Mesodermal cell (in vitro differentiated cells): ENCODE results near the gene TRIM44.
"Not testable (repeated sequence)": the region's sequence is repeated elsewhere in the genome, so short reads cannot be mapped to it uniquely, and the experiment has no call there.

Experiments used
- H3K27ac ChIP-seq: 2 replicates; pipeline ENCODE4 v1.7.0; 2013; ENCODE audit warnings: mild to moderate bottlenecking, low read depth, low read length, moderate library complexity; ENCODE audit not compliant: severe bottlenecking
- H3K36me3 ChIP-seq: 2 replicates; pipeline ENCODE4 v1.7.1; 2013; ENCODE audit warnings: mild to moderate bottlenecking, low read length, moderate library complexity; ENCODE audit not compliant: control insufficient read depth, insufficient read depth
- H3K4me1 ChIP-seq: one replicate; pipeline ENCODE4 v1.7.1; 2013; ENCODE audit warnings: mild to moderate bottlenecking, low read length; ENCODE audit not compliant: insufficient read depth, control insufficient read depth, poor library complexity, severe bottlenecking
- H3K4me3 ChIP-seq: 2 replicates; pipeline ENCODE4 v1.7.0; 2013; ENCODE audit warnings: low read length, control low read depth, mild to moderate bottlenecking; ENCODE audit not compliant: insufficient read depth, poor library complexity, severe bottlenecking; ENCODE audit errors: extremely low read depth
- H3K9me3 ChIP-seq: 2 replicates; pipeline ENCODE4 v1.7.1; 2013; ENCODE audit warnings: mild to moderate bottlenecking, low read length, moderate library complexity; ENCODE audit not compliant: control insufficient read depth
- WGBS, 2 experiments: methylation state at CpG; one replicate each; pipeline ENCODE4 v1.1.5; 2013; ENCODE audit warnings: missing lambda C conversion rate in 2 of 2; ENCODE audit not compliant: insufficient coverage in 2 of 2; 5-methylcytosine and 5-hydroxymethylcytosine counted together

Gene TRIM44

DNA sequence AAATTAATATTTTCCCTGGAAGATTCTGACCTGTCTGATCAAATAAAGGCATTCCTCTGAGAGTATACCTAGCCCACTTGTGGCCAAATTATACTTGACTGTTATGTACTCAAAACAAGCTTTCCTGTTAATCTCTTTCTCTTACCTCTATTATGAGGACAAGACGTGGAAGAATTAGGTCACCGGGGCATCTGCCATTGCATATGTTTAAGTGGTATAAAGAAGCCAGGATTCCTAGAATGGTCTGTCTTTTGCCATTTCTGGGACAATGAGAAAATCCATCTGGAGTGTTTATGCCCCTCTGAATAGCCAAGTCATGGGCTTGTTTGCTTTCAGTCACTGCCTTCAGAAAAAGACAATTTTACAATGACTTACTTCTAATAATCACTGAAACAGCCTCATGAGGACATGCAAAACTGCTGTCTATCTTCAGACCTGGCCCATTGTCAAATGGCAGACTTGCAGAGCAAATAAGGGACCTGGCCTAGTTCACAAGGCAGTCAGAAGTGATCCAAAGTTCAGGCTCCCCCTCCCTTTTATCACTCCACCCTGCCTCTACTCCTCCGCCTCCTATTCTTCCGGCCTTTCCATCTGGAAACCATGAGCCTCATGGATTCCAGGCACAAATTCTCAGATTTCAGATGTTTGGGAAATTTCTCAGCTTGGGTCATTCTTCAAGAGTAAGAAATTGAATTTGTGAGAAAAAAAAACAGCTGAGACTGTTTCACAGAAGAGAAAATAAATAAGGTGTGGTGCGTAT, 153.2 kb downstream of the TRIM44 start:
- Histone ChIP-seq H3K4me1 (no peaks in the 10 kb centered on the region), H3K4me3 (no peak overlapping the region), H3K9me3 (no peaks in the 10 kb centered on the region), H3K27ac (no peak overlapping the region), H3K36me3 (peaks cover 9% of the 10 kb centered on the region)
- 100% methylated on average over 3 of the region's 5 CpGs; no CpG with 5 or more reads in 1 of the 2 experiments for WGBS, 2 experiments

DNA sequence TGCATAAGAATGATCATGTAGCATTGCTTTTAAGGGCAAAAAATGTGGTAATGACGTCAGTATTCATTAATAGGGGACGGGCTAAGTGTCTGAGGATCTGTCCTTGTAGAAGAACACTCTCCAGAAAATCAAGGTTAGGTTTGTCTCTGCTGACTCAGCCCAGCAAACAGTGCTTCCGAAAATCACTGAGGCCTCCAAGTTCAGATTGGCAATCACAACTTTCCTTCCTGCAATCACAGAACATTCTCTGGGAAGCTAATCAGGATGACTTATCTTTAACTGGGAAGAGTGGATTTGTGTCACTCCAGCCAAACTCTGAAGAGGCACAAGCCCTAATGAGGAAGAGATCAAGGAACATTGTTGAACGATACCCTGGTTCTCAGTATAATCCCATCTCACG, 158.0 kb downstream of the TRIM44 start:
- peaks cover 4% of the 10 kb centered on the region for H3K4me1 ChIP-seq
- H3K36me3 ChIP-seq, result no peaks in the 10 kb centered on the region
- no peaks in the 10 kb centered on the region for H3K9me3 ChIP-seq
- 90 to 96% methylated on average over 4 to 5 of the region's 5 CpGs for WGBS, 2 experiments
- H3K27ac ChIP-seq, result no peak overlapping the region
- no peak overlapping the region for H3K4me3 ChIP-seq

DNA sequence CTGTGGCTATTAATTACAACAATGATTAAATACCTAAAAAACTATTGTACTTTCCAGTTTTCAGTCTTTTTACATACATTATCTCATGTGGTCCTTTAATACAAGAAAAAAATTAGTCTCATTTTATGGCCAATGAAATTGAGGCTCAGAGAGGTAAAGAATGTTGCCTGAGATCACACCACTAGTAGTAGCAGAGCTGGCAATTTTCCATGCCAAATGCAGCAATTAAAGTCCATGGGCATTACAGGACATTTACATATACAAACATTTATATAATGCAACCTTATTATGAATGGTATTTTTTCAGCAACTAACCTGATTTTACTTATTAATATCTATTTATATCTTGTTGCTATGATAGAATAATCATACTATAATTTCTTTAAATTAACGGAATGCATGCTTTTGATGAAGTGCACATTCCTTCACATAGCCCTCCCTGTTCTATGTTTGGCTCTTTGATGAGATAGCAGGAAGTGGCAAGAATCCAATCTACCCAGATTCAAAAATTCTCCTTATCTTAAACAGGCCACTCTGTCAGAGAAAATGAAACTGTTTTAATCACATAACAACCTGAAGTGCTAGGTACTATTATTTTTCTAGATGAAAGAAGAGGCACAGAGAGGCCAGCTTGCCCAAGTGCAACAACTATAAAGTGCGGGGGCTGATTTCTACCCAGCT, 160.4 kb downstream of the TRIM44 start:
- Histone ChIP-seq H3K4me1 (peaks cover 4% of the 10 kb centered on the region), H3K27ac (no peak overlapping the region), H3K4me3 (no peak overlapping the region), H3K36me3 (no peaks in the 10 kb centered on the region), H3K9me3 (no peaks in the 10 kb centered on the region)
- WGBS, 2 experiments, result 100% methylated on average over 2 of the region's 2 CpGs; no CpG with 5 or more reads in 1 of the 2 experiments

DNA sequence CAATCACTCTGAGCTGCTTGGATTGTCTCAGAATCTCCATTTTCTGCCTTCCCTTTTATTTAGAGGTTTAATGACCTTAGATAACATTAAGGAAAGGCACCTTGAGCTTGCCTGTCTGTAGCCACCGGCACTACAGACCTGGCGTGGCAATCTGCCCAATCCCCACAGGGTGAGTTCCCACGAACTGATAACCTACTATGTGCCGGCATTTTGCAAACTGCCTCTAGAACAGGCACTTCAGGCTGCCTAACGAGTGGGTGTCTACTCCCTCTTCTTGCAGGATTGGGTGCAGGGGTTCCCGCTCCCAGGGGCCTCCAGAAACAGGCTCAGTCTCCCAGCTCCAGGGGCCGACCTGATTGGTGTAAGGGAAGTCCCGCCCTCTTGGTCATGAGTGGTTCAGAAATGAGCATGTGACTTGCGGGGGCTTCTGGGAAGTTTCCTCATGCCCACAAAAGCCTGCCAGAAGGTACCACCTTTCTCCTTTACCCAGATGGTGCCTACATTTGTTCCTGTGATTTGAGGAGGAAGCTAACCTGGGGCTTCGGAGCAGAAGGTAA, 161.2 kb downstream of the TRIM44 start:
- Histone ChIP-seq H3K36me3 (no peaks in the 10 kb centered on the region), H3K9me3 (no peaks in the 10 kb centered on the region), H3K4me1 (peaks cover 4% of the 10 kb centered on the region), H3K4me3 (no peak overlapping the region), H3K27ac (no peak overlapping the region)
- WGBS, 2 experiments, result 93 to 97% methylated on average over 5 to 9 of the region's 10 CpGs

DNA sequence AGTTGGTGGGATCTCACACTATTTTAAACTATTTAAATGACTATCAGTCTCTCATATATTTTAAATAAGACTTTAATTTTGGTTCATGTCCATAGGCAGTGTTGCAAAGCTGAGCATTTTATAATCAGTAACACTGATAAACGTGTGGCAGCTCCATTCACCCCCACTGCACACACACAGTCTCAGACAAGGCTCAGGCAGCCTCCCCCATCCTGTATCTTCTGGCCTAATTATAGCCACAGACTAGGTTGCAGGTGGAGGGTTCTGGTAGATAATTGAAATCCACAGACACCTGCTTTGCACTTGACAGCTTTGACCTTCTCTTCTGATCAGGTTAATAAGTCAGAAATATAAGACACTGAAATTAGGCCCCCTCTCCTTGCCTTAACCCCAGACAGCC, 162.8 kb downstream of the TRIM44 start:
- WGBS, 2 experiments, result no CpG with 5 or more reads among the region's 1 CpG
- H3K4me1 ChIP-seq, result peaks cover 4% of the 10 kb centered on the region
- no peak overlapping the region for H3K4me3 ChIP-seq
- no peaks in the 10 kb centered on the region for H3K36me3 ChIP-seq
- H3K27ac ChIP-seq, result no peak overlapping the region
- H3K9me3 ChIP-seq, result no peaks in the 10 kb centered on the region

DNA sequence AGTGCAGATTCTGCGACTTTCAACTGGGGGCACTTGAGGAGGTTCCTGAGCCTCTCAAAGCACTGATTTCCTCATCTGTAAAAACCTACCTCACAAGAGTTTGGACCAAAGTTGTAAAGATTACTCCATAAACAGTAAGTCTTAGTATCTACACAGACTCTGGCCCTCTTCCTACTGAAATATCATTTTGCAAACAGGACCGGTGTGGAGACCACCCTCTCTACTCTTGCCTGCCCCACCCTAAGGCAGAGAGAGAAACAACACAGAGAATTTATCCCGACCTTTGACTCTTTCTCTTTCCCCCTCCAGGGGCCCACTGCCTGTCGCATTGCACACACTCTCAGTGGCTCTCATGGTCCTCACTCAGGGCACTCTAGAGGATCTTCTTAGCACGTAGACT, 163.4 kb downstream of the TRIM44 start:
- Histone ChIP-seq H3K4me1 (peaks cover 4% of the 10 kb centered on the region), H3K36me3 (no peaks in the 10 kb centered on the region), H3K4me3 (no peak overlapping the region), H3K27ac (no peak overlapping the region), H3K9me3 (no peaks in the 10 kb centered on the region)
- 80 to 84% methylated on average over 5 of the region's 5 CpGs for WGBS, 2 experiments

DNA sequence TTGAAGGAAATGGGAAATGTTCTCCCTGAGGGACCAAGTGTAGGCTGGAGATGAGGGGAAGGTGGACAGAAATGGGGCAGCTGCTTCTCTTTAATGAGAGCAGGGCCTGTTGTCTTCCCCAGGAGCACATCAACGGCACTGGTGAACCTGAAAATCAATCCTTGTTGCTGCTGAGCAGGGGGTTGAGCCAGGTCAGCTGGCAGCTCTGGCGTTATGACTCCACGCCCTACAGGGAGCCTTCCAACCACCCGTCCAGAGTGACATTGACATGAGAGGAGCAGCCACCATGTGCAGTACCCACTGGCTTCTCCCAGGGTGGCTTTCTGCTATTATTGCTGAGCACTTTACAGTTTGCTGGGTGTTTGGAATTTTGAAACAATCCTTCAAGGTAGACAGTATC, 164.4 kb downstream of the TRIM44 start:
- Histone ChIP-seq H3K9me3 (no peaks in the 10 kb centered on the region), H3K36me3 (no peaks in the 10 kb centered on the region), H3K4me3 (no peak overlapping the region), H3K27ac (no peak overlapping the region), H3K4me1 (peaks cover 4% of the 10 kb centered on the region)
- 70 to 75% methylated on average over 4 of the region's 4 CpGs for WGBS, 2 experiments

DNA sequence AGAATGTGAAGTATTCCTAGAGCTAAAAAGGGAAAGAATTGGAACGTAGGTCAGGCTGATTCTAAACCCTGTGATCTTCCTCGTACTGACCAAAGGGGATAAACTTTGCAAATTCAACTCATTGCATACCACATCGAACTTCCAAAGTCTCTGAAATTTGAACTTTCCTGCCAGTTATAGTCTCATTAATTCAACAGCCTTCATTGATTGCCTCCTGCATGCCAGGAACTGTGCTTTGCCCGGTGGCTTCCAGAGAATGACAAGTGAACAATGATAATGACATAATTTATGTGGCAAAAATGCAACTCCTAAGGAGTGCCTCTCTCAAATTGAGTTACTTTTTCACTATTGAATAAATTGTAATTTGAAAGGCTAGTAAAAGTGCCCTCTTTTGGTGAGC, 173.6 kb downstream of the TRIM44 start:
- peaks cover 4% of the 10 kb centered on the region for H3K9me3 ChIP-seq
- no peak overlapping the region for H3K4me3 ChIP-seq
- H3K27ac ChIP-seq, result no peak overlapping the region
- WGBS, 2 experiments, result 83 to 88% methylated on average over 3 of the region's 4 CpGs
- H3K4me1 ChIP-seq, result no peaks in the 10 kb centered on the region
- H3K36me3 ChIP-seq, result no peaks in the 10 kb centered on the region

DNA sequence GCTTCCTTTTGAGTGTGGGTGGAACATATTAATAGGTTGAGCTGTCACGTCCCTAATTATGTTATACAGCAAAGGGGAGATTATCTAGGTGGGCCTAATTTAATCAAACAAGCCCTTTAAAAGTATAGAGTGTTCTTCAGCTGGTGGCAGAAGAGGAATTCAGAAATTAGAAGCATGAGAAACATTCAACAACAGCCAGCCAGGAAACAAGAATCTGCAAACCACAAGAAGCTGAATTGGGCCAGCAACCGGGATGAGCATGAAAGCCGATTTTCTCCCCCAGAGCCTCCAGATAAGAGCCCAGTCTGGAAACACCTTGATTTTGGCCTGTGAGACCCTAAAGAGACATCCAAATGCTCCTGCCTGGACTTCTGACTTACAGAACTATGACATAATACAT, 175.5 kb downstream of the TRIM44 start:
- whole genome bisulfite sequencing, 2 experiments, result 83 to 94% methylated on average over 2 of the region's 3 CpGs
- no peaks in the 10 kb centered on the region for H3K36me3 ChIP-seq
- H3K4me3 ChIP-seq, result no peak overlapping the region

DNA sequence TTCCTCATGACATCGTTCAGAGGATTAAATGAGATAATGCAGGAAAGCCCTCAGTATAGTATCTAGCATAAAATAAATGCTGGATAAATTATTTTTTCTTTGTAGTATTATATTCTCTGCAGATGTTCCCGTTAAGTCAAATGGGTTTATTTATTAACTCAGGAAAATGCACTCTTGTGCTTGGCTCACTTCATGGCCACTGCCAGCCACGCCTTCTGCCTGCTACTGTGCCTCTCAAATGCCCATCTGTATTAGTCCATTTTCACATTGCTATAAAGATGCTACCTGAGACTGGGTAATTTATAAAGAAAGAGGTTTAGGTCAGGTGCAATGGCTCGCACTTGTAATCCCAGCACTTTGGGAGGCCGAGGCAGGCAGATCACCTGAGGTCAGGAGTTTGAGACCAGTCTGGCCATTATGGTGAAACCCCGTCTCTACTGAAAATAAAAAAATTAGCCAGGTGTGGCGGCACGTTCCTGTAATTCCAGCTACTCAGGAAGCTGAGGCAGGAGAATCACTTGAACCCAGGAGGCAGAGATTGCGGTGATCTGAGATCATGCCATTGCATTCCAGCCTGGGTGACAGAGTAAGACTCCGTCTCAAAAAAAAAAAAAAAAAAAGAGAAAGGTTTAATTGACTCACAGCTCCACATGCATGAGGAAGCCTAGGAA, 176.3 kb downstream of the TRIM44 start:
- H3K27ac ChIP-seq, H3K9me3 ChIP-seq, H3K4me3 ChIP-seq, H3K36me3 ChIP-seq, H3K4me1 ChIP-seq: not testable (repeated sequence)
- 91 to 94% methylated on average over 6 to 8 of the region's 10 CpGs for WGBS, 2 experiments

More for the DNA sequence above, 175.5 kb downstream of the TRIM44 start:
- Histone ChIP-seq H3K9me3 (peaks cover 4% of the 10 kb centered on the region), H3K27ac (no peak overlapping the region), H3K4me1 (no peaks in the 10 kb centered on the region)
